Central memory CD8-positive, alpha-beta T cell (primary cell): Measurements from ENCODE around the gene HOXA10.

ENCODE experiments used
- ATAC-seq: fragments of 150-1000 bp; cut with Tn5 transposase; replicated peaks from 2 replicates; pipeline ENCODE4 v1.10.0; 2022; ENCODE audit warnings: mild to moderate bottlenecking, moderate FRiP score, moderate number of reproducible peaks; ENCODE audit not compliant: poor library complexity, severe bottlenecking; ENCODE audit errors: extremely low read depth
- DNase-seq, 2 donors: peaks; one replicate each; pipeline ENCODE4 v3.0.0; 2021; ENCODE audit warnings: low spot score in 2 of 2
- H3K27ac Mint-ChIP-seq: one replicate; pipeline ENCODE4 v1.8.0; 2022; ENCODE audit warnings: low read depth, mild to moderate bottlenecking, moderate library complexity, mixed read lengths
- H3K27me3 Mint-ChIP-seq: one replicate; pipeline ENCODE4 v1.8.0; 2022; ENCODE audit warnings: mixed read lengths
- H3K36me3 Mint-ChIP-seq: one replicate; pipeline ENCODE4 v1.8.0; 2022; ENCODE audit warnings: mild to moderate bottlenecking, moderate library complexity, mixed read lengths; ENCODE audit not compliant: insufficient read depth
- H3K4me1 Mint-ChIP-seq: one replicate; pipeline ENCODE4 v1.8.0; 2022; ENCODE audit warnings: mixed read lengths
- H3K4me3 Mint-ChIP-seq: one replicate; pipeline ENCODE4 v1.8.0; 2022; ENCODE audit warnings: mild to moderate bottlenecking, moderate library complexity, mixed read lengths
- H3K9me3 Mint-ChIP-seq: one replicate; pipeline ENCODE4 v1.8.0; 2022; ENCODE audit warnings: mixed read lengths

Gene HOXA10

DNA sequence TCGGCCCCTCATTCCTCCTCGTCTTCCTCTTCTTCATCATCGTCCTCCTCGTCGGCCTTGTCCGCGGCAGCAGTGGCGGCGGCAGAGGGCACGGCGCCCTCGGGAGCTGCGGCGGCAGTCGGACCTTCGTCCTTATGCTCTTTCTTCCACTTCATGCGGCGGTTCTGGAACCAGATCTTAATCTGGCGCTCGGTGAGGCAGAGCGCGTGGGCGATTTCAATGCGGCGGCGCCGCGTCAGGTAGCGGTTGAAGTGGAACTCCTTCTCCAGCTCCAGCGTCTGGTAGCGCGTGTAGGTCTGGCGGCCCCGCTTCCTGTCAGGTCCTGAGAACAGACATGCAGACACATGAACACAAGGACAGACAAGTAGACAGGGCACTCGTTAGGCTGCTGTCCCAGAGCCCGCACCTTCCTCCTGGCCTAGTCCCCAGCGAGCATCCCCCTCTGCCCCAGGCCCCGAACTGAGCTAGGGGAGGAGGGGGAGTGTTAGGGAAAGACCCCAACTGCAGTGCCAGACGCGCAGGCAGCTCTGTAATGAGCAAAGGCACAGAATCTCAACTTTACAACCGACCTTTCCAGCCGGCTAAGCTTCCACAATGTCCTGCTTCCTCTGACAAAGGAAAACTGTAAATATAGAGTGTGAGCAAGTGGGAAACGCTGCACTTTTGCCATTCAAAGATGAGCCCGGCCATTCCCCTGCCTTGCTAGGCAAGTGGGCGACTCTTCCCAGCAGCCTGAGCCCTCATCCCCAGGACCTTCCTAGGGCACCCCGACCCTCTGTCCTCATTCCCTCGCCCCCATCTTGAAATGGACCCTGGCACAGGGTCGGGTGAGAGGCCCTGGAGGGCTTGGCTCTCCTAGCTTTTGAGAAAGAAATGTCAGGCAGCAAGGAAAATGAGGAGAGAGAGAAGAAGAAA lies 19.0 kb downstream of the HOXA10 start:
- Mint-ChIP-seq H3K9me3 (no peaks in the 10 kb centered on the region), H3K4me1 (peaks cover 61% of the 10 kb centered on the region), H3K27ac (peak overlapping the region; percentile 82), H3K4me3 (peak overlapping the region; percentile 58), H3K27me3 (peaks cover 100% of the 10 kb centered on the region), H3K36me3 (peaks cover 36% of the 10 kb centered on the region)
- DNase-seq (no peak), ATAC-seq (no peak)

GRCh38 chr7:27154369-27154768 lies 19.8 kb downstream of the HOXA10 start:
- ATAC-seq (no peak), DNase-seq (no peak)
- Mint-ChIP-seq H3K4me1 (peaks cover 55% of the 10 kb centered on the region), H3K9me3 (no peaks in the 10 kb centered on the region), H3K4me3 (peak overlapping the region; percentile 58), H3K27ac (peak overlapping the region; percentile 82), H3K27me3 (peaks cover 96% of the 10 kb centered on the region), H3K36me3 (peaks cover 36% of the 10 kb centered on the region)

DNA sequence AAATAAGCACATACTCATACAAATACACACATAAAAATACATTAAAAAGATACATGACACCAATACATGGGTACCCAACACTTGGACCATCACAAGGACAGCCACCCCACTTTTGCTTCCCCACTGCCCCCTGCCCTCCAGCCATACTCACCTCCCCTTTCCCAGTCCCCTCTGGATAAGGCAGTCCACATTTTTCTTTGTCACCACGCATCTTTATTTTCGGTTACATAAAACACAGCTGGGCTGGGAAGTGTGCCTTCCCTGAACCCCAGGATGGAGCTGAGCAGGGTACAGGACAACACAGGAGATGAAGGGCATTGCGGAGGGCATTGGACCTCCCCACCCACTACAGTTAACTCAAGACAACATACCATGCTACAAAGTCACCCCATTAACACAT lies 20.6 kb downstream of the HOXA10 start:
- Mint-ChIP-seq H3K27ac (no peak overlapping the region), H3K4me1 (peaks cover 50% of the 10 kb centered on the region), H3K4me3 (no peak overlapping the region), H3K27me3 (peaks cover 96% of the 10 kb centered on the region), H3K36me3 (peaks cover 36% of the 10 kb centered on the region), H3K9me3 (no peaks in the 10 kb centered on the region)
- DNase-seq (no peak), ATAC-seq (no peak)

DNA sequence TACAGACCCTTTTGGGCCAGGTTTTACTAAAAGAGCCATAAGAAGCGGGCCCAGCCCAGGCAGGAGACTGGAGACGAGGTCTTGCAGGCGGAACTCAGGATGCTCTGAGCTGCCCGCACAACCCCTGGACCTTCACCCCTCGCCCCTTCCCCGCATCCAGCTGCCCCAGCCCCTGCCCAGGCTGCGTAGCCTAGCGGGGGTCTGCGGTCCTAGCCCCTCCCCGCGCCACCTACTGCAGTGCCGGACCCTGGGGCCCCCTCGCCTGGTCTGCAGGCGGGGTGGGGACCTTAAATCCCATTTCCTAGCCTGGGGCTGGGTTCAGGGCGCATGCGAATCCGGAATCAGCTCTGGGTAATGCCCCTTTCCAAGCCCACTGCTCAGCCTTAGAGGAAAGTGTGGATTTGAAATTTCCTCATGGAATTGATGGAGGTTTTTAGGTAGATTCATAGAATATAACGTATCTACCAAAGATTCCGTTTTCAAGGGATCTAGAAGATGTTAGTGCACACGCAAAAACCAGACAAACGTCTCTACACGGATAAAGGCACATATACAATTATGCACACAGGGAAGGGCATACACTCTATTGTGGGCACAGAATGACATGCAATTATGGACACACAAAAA lies 21.2 kb downstream of the HOXA10 start:
- no peak for DNase-seq
- Mint-ChIP-seq H3K9me3 (no peaks in the 10 kb centered on the region), H3K27me3 (peaks cover 96% of the 10 kb centered on the region), H3K4me1 (peaks cover 47% of the 10 kb centered on the region), H3K36me3 (peaks cover 32% of the 10 kb centered on the region), H3K4me3 (no peak overlapping the region), H3K27ac (no peak overlapping the region)
- no peak for ATAC-seq

GRCh38 chr7:27151931-27152815 lies 21.9 kb downstream of the HOXA10 start, which contains the start of gene HOXA3:
HOXA3 (minus strand) TSS chr7:27152583; CDS start chr7:27110640, 41,943 bp downstream.
- DNase-seq (no peak), ATAC-seq (no peak)
- H3K4me1 Mint-ChIP-seq, result peaks cover 44% of the 10 kb centered on the region
- H3K27me3 Mint-ChIP-seq, result peaks cover 96% of the 10 kb centered on the region
- peak within 1 kb of the TSS; percentile 82 for H3K4me3 Mint-ChIP-seq
- peak within 1 kb of the TSS; percentile 77 for H3K27ac Mint-ChIP-seq
- peaks cover 26% of the 10 kb centered on the region for H3K36me3 Mint-ChIP-seq
- no peaks in the 10 kb centered on the region for H3K9me3 Mint-ChIP-seq

GRCh38 chr7:27151341-27151930 lies 22.7 kb downstream of the HOXA10 start:
- DNase-seq, result no peak
- peak overlapping the region; percentile 77 for H3K27ac Mint-ChIP-seq

DNA sequence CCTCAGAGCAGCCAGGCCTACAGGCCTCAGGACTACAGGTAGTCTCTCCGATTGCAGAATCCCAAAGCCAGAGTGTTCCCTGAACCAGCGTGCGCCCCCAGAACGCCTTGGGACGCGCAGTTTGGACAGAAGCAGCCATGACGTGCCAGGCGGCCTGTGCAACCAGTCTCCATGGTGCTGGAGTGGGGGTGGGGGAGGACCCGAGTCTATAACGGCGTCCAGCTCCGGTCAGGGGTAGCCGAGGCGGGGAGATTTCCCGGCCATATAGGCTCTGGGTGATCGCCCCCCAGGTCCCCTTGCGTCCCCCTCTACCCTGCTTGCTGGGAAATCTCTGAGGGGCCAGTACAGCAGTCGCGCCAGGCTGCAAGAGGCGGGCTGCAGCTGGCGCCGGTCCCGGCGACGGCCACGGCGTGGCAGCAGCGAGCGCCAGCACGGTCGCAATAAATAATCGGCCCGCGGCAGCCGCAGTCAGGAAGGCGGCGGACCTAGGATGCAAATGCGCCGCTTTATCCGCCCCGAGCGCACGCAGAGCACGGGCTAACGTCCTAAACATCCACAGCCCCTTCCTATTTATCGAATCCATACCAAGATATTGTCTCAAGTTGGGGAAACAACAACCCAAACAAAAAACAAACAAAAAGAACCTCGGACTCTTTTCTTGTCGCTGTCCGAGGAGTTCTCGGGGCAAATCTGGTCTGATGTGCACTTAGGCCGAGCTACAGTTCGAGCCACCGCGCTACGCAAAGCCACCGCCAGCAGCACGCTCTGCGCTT lies 23.4 kb downstream of the HOXA10 start:
- Mint-ChIP-seq H3K36me3 (peaks cover 16% of the 10 kb centered on the region), H3K27ac (peak overlapping the region; percentile 77), H3K27me3 (peaks cover 96% of the 10 kb centered on the region), H3K9me3 (no peaks in the 10 kb centered on the region), H3K4me3 (peak overlapping the region; percentile 82), H3K4me1 (peaks cover 43% of the 10 kb centered on the region)
- no peak for DNase-seq
- peak; percentile 69 for ATAC-seq

More at GRCh38 chr7:27151341-27151930, 22.7 kb downstream of the HOXA10 start:
- H3K9me3 Mint-ChIP-seq, result no peaks in the 10 kb centered on the region
- peaks cover 22% of the 10 kb centered on the region for H3K36me3 Mint-ChIP-seq
- H3K27me3 Mint-ChIP-seq, result peaks cover 96% of the 10 kb centered on the region
- H3K4me3 Mint-ChIP-seq, result peak overlapping the region; percentile 82
- H3K4me1 Mint-ChIP-seq, result peaks cover 44% of the 10 kb centered on the region
- ATAC-seq, result no peak

GRCh38 chr7:27149842-27150567 lies 24.1 kb downstream of the HOXA10 start:
- Mint-ChIP-seq H3K4me3 (peak overlapping the region; percentile 82), H3K27me3 (peaks cover 96% of the 10 kb centered on the region), H3K27ac (no peak overlapping the region), H3K4me1 (peaks cover 37% of the 10 kb centered on the region), H3K9me3 (no peaks in the 10 kb centered on the region), H3K36me3 (peaks cover 14% of the 10 kb centered on the region)
- DNase-seq, result no peak
- no peak for ATAC-seq

DNA sequence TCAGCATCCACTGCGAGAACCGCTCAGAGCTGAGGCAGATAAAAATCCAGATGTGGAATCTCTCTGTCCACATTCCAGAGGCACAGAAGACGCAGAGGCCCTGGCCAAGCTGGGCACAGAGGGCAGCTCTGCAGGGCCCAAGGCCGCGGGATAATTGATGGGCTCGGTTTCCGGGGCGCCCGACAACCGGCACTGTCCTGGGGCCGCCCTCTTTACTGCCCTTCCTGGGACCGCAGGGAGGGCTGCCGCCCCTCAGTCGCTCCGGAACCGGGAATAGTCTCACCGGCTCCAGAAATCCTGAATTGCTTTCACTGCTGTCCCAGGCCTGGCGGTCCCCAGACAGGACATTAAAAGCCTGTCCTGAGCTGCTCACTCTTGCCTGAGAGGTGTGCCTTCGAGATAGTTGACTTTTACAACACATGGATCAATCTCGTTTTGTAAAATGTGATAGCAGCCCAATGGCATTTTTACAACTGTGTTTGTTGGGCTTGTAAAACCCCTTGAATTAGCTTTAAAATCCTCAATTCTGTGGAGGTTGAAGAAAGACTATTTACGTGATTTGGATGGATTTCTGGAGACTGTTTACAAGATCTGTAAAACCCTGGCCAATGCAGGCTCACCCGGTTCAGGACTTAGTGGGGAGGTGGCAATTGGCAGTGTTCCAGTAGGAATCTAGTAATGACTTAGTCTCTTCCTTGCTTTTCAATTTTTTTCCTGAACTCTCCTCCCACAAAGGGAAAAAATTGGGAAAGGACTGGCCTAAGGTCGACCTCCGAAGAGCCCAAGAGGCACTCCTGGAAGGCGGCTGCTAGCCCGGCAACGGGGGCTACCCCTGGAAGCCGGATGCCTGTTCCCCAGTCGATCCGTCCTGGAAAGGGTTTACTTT lies 25.1 kb downstream of the HOXA10 start:
- no peaks in the 10 kb centered on the region for H3K9me3 Mint-ChIP-seq
- peaks cover 9% of the 10 kb centered on the region for H3K36me3 Mint-ChIP-seq
- ATAC-seq (no peak), DNase-seq (no peak)
- H3K27ac Mint-ChIP-seq, result no peak overlapping the region
- peaks cover 27% of the 10 kb centered on the region for H3K4me1 Mint-ChIP-seq
- H3K4me3 Mint-ChIP-seq, result no peak overlapping the region
- peaks cover 88% of the 10 kb centered on the region for H3K27me3 Mint-ChIP-seq

DNA sequence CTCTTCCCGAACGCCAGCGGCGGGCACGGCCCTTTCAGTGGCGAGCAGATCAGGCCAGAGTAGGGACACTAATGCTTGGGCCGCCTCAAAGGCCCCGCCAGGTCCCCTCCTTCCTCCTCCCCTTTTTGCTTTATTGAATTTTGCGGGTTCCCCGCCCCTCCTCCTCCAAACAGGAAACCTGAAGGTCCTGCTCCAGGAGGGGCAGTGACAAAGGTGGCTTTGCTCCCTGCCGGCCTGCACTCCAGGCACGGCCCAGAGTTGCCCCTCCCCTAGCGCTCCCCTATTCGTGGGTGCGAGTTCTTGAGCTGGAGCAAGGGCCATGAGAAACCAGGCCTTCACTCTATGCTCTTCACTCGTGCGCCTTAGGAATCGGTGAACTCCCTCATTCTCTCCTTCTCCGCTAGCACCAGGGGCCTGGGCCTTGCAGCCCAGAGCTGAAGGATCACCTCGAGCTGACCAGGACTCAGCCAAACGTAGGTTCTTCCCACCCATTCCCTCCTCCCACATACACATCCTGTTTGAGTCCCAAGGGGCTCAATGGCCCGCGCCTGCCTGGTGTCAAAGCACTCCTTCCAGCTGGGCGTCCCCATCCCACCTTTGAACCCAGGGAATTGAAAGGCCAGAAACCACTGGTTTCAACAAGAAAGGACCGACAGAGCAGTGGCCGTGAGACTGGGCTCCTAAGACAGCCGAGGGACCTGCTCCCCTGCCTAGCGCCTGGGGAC lies 25.9 kb downstream of the HOXA10 start:
- H3K4me3 Mint-ChIP-seq, result peak overlapping the region; percentile 41
- peaks cover 80% of the 10 kb centered on the region for H3K27me3 Mint-ChIP-seq
- no peaks in the 10 kb centered on the region for H3K9me3 Mint-ChIP-seq
- H3K27ac Mint-ChIP-seq, result no peak overlapping the region
- H3K4me1 Mint-ChIP-seq, result peaks cover 27% of the 10 kb centered on the region
- ATAC-seq (no peak), DNase-seq (no peak)
- peaks cover 9% of the 10 kb centered on the region for H3K36me3 Mint-ChIP-seq
